Fibroblast of the conjunctiva (primary cell): ENCODE data around the gene CDKN2B.

Experiments used
- DNase-seq: peaks from one replicate; pipeline ENCODE4 v3.0.0-alpha.2; 2010; ENCODE audit warnings: low read depth

CDKN2B gene

DNA sequence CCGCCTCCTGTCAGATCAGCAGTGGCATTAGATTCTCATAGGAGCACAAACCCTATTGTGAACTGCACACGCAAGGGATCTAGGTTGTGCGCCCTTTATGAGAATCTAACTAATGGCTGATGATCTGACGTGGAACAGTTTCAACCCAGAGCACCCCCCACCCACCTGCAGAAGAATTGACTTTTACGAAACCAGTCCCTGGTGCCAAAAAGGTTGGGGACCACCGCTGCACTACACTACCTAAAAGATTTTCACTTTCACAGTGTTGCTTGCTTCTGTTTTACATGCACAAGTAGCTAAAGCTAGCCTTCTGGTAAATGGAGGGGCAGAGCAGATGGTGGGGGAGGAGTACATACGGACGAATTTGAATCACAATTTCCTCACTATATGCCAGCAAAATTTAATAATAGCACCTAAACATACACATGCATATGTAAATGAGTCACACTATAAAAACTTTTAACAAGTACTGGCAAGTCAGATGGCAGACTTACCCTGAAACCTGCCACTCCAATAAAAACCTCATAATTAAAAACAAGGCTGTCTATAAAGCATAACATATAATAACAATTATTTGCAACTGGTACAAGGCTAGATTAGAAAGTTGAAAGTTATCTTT lies 24.0 kb upstream of the CDKN2B start:
- no peak for DNase-seq

DNA sequence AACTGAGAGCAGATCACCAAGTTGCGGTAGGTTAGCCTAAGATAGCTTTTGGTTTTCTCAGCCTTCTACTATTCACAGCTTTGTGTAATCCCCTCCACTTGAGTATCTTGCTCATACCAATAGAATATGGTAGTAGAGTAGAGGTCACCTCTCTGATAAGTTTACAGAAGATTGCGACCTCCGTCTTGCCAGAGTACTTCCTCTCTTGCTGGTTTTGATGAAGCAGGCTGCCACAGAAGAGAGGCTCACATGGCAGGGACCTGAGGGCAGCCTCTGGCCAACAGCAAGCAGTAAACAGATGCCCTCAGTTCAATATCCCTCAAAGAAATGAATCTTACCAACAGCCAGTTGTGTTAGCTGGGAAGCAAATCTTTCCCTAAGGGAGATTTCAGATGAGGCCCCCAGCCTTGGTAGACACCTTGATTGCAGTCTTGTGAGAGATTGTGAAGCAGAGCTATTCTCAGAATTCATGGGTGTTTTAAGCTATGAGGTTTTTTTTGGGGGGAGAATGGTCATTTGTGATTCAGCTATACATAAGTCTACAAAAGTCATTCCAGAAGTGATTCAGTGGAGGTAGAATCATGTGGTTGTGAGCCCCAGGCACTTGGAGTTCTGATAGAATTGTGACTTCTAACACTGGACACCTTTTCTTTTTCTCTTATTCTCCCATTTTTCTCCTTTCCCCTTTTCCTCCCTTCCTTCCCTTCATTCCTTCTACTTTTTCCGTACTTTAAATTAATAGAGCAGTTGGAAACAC lies 22.7 kb upstream of the CDKN2B start:
- DNase-seq: no peak

DNA sequence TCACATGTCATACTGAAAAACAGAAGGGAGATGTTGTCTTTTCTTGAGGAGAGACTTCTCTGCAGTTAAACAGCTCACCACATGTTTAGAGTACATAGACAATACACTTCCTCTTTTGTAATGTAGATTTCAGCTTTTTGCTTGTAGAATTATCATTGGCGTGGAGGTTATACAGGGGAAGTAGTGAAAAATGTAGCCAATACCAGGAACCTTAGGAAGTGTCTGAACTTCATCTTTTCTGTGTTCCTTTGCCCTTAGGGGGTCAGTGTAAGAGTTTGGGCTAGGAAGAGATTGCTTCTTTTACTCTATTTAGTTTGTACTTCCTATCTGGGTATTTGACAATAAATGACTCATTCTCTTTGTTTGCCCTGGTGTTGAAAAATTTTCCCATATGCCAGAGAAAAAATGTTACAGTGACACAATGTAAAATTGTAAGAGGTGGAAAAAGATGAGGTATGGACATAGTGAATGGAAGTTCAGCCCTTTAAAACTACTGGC lies 21.0 kb upstream of the CDKN2B start:
- DNase-seq: no peak

DNA sequence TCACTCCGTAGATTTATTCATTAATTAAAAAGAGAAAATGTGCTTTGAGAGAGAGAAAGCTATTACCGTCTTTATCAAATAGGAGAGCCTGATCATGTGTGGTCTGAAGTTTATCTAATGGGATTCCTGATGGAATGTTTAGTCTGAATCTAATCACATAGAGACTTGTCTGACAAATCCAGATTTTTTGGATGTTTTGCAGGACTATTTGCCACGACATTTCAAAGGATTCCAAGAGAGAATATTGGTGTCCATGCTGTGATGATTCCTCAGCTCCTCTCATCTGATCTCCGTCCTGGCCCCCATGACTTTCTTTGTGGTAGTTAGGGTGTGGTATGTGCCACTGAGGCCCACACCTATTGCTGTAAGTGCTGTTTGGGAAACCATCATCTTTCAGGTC lies 20.1 kb upstream of the CDKN2B start:
- no peak for DNase-seq

DNA sequence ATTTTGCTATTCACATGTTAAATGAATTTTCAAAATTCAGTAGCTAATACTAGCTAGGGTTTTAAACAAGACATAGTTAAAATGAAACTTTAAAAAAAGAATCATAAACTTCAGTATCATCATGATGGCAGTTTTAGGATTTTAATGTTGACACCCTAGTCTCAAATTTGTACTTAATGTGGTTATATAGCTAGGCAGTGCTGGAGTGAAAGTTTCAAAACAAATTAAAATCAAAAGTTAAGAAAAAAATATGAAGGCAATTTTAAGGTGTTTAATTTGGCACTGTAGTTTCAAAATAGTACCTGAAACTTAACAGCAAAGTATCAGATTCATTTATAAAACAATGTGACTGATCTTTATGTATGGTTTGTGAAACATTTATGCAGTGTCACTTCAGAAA lies 19.3 kb upstream of the CDKN2B start:
- DNase-seq: no peak

DNA sequence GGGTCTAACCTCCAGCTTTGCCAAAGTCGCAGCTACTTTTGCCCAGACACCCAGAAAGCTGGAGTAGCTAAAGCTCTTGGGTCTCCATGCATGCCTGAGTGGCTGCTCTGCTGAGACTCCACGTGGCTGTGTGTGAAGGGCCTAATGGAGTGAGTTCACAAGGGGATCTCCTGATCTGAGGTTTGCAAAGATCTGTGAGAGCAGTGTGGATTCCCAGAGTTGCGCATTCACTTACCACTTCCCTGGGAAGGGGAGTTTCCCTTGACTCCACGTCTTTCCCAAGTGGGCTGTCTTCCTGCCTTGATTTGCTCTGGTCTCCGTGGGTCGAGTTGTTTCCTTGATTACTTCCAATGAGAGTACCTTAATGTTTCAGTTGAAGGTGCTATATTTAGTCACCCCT lies 17.6 kb upstream of the CDKN2B start:
- DNase-seq: no peak

DNA sequence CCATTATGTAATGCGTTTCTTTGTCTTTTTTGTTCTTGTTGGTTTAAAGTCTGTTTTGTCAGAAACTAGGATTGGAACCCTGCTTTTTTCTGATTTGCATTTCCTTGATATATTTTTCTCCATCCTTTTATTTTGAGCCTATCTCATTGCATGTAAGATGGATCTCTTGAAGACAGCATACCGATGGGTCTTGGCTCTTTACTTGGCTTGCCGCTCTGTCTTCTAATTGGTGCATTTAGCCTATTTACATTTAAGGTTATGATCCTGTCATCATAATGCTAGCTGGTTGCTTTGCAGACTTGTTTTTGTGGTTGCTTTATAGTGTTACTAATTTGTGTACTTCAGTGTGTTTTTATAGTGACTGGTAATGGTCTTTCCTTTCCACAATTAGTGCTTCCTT lies 13.3 kb upstream of the CDKN2B start:
- no peak for DNase-seq

DNA sequence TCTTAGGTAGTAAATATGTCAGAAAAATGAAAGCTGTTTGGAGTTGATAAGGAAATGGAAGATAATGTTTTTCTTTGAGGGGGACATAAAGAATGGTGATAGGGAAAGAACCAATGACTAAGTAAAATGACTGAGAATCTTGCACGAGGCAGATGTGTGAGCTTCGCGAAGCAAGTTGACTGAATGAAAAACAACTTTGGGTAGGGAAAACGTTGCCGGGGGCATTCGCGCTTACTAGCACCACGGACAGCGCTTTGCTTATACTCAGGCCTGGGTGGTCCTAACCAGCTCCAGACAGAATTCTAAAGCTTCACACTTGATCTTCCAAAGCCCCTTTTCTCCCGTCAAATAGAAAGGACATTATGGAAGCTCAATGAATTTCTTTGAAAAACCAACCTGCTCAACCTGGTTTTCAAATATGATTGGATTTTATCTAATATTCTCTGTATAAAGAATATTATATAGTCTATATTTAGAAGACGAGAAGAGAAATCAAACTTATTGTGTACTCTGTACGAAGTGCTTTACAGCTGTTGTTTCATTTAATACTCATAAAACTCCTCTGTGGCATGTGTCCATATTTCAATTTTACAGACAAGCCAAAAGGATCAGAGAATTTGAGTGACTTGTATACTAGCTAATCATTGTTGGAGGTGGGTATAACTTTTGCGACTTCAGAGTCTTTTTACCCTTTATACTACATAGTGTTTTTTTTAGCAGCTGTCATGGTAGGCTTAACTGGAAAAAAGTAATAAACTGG lies 1.9 kb upstream of the CDKN2B start:
- no peak for DNase-seq

DNA sequence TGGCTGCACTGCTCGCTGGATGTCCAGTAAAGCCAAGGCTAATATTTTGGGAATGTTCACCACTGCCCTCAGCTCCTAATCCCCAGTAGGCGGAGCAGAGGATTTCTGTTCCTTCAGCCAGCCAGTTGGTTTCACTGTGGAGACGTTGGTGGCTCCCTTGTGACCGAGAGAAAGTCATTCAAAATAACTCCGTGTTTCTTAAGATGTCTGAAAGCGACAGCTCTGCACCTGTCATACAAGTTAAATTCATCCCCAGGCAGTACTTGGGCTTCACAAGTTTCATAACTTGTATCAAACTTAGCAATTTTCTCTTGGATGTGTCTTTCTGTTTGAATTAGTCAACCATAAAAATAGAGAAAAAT lies 382 bp upstream of the CDKN2B start:
- DNase-seq: no peak

DNA sequence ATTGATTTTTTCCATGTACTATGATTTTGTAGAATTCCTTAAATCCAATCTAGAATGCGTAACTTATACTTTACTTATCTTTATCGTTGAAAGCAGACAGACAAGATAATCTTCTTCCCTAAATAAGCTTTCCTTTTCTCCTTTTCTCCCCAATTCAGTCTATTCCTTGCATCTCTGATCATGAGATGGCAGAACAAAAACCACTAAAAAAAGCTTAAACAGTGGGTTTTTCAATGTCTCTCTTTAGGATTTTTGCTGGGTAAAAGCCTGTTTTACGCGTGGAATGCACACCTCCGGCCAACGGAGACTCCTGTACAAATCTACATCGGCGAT lies 755 bp downstream of the CDKN2B start:
- no peak for DNase-seq

DNA sequence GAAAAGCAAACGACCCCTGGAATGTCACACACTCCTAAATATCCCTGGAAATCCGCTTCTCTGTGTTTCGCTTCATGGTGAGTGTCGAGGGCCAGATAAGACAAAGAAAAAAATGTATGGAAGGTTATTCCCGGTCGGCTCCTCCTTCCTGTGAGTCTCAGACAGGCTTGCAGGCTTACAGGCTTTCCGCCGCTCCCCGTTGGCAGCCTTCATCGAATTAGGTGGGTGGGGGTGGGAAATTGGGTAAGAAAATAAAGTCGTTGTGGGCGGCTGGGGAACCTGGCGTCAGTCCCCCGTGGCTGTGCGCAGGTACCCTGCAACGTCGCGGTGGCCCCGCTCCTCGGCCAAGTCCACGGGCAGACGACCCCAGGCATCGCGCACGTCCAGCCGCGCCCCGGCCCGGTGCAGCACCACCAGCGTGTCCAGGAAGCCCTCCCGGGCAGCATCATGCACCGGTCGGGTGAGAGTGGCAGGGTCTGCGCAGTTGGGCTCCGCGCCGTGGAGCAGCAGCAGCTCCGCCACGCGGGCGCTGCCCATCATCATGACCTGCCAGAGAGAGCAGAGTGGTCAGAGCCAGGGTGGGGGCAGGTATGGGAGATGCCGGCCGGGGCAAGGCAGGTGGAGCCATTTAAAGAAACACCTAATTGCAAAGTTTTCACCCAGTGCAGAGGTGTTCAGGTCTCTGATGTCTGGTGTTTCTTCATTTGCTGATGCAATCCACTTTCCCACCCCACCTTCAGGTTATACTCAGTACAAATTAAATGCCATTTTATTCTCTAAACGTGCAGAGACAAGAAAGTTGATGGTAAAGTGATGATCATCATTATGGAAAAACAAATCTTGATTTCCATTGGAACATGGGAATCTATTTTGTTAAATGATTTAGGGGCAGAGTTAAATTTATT lies 3.2 kb downstream of the CDKN2B start:
- DNase-seq: no peak

DNA sequence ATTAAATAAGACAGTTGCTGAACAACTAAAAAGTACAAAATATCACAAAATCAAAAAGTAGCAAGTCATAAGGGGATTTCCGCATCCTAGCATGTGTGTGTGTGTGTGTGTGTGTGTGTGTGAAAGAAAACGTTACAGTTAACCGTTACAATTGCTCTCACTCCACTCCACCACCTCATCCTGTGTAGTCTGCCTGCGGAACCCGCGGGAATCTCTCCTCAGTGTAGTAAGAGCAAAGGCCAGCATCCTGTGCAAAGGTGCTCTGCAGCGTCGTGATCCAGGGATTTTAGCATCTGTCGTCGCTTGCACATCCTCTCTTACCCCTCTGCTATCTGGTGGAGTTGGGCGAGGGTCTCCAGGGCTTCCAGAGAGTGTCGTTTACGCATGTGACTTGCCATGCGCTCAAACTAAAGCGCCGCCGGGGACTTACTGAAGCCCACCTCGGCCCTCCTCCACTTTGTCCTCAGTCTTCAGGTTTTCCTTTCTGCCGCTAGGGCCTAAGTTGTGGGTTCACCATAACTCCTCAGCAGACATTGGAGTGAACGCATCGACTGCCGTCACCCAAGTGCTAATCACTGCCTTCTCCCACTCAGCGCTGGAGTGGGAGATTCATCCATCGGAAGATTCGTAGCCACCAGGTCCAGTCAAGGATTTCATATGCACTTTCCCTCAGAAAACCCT lies 3.9 kb downstream of the CDKN2B start:
- no peak for DNase-seq

DNA sequence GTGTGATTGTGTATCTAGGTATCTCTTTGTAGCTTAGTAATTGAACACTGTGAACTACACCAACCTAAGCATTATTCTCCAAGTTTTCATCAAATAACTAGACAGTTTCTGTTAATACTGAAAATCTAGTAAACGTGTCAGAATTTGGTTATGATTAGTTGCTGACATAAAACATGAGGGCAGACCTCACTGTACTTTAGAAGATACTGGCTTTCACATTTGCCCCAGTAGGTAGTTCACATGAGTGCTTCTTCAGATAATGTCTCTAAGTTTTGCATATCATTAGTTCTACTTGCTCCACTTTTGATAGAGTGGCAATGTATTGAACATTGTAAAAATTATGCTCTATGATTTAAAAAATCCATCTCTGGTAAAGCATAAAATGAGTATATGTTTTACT lies 7.1 kb downstream of the CDKN2B start:
- DNase-seq: no peak

DNA sequence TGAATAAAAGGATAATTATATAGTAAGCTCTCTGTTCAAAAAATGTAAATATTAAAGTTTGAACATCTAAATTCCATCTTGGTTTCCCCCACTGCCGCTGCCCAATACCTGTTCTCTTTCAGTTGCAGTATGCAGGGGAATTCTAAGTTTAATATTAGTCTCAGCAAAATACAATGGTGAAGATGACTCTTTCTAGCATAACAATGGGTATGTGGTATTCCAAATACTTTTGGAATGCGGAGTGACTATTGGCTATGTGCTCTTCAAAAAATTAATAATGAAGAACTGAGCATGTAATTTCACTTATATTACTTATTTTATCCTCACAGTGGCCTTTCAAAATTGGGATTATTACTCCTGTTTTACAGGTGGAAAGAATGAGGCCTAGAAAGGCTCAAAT lies 11.1 kb downstream of the CDKN2B start:
- no peak for DNase-seq

DNA sequence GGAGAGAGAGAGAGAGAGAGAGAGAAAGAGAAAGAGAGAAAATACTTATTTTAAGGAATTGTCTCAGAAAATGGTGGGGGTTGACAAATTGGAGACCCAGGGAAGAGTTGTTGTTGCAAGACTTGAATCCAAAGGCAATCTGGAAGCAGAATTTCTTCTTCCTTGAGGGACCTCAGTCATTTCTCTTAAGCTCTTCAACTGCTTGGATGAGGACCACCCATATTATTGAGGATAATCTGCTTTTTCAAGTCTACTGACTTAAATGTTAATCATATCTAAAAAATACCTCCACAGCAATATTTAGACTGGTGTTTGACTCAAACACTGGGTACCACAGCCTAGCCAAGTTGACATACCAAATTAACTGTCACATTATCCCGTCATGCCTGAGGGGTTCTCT lies 11.6 kb downstream of the CDKN2B start:
- DNase-seq: no peak

DNA sequence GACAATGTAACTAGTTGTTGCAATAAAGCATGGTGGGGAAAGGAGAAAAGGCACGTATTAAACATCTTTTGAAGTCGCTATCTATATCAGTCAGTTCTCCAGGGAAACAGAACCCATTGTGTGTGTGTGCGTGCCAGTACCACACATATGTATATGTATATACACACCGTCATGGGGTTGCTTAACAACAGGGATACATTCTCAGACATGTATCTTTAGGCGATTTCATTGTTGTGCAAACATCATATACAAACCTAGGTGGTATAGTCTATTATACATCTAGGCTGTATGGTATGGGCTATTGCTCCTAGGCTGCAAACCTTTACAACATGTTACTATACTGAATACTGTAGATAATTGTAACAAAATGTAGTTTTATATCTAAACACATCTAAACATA lies 12.2 kb downstream of the CDKN2B start:
- no peak for DNase-seq

DNA sequence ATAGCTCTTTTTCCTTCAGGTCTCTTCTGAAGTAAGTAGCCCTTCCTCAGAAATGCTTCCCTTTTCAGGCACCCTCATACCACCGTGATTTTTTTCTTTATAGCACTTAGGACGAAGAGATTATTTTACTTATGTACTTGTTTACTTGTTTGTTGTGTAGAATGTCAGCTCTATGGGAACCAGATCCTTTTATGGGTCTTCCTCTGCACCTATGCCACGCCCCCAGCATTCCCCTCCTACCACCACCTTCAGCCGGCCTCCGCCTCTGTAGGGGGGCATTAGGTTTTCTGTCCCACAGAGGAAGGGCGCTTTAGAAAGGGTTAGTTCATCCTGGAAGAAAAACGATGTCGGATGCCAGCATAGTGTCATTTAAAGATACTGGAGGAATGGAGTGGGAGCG lies 12.7 kb downstream of the CDKN2B start:
- no peak for DNase-seq

DNA sequence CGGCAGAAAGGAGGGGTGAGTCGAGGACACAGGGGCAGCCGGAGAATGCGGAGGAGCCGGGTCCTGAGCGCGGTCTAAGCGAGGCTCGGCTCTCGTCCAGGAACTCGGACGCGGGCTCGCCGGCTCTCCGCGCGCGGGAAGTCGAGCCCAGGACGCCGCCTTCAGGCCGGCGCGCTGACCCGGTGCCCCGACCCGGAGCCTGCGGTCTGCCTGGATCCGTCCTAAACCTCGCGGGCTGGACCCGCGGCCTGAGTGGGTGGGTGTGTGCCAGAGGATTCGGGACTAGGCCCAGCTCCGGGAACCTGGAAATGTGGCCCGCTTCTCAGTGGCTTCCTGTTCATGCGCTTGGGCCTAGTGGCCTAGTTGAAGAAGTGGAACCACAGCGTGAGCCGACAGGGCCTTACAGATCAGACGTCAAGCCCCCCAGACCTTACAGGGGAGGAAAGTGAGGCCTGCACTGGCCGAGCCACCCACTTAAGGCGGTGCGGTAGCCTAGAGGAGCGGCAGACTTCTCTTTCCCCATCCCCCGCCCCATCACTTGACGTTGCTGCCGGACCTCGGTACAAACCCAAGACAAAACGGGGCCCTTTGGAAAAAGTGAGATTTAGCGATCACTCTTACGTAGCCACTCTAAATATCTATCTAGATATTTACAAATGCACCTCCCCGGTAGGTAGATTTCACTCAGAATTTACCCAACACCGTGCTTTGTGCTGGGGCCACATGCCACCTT lies 13.3 kb downstream of the CDKN2B start:
- DNase-seq: no peak

DNA sequence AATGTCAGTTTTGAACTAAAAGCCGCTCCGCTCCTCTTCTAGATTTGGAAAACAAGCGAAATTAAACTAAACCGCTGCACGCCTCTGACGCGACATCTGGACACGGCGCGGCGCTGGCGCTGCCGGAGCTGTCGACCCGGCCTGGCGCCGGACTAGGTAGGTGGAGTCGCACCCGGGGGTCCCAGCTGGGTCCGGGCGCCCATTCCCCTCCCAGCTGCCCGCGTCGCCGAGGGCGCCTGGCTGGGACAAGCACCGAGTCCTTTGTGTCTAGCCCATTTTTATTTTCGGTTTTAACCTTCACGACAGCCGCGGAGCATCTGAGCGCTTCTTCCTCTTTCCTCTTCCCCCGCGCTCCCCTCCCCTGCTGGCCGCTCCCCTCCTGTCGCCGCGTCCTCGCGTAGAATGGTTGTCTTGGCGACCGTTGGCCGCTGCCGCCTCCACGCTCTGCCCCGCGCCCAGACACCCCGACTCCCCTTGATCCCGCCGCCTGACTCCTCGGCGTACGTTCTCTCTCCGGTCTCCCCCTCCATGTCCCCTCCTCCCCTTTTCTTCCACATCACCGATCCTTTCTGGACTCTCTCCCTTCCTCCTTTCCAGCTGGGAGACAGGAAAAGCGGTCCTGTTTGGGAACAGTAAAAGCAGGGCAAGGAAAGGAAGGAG lies 14.0 kb downstream of the CDKN2B start:
- no peak for DNase-seq

DNA sequence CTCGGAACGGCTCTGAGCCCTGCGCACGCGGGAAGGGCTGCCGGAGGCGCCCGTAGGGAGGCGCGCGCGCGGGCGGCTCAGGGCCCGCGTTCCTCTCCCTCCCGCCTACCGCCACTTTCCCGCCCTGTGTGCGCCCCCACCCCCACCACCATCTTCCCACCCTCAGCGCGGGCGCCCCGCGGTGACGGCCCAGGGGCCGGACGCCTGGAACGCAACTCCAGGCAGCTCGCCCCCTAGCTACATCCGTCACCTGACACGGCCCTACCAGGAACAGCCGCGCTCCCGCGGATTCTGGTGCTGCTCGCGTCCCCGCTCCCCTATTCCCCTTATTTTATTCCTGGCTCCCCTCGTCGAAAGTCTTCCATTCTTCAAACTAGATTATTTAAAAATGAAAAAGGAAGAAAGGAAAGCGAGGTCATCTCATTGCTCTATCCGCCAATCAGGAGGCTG lies 14.5 kb downstream of the CDKN2B start, which contains the start of gene CDKN2B-AS1:
Gene CDKN2B-AS1, plus strand, starts transcription at position 236 of the 450 bp plus-strand sequence.
- DNase-seq: no peak
